IMR-90 (cell line): Measurements from ENCODE around the gene GTF2A1L. TPM values are rescaled to one million over a fixed set of nuclear protein-coding genes. Genes with fewer than 3 reads are reported as not detected.

Source experiments
- ATAC-seq: fragments of 200-7000 bp; cut with Tn5 transposase; 2 replicates; pipeline ENCODE4 v1.9.1; 2020; ENCODE audit warnings: low read depth, mild to moderate bottlenecking, moderate library complexity
- BruUV-seq: library from RNA; stranded (reverse); fragments of 400-500 nt; replicated peaks from 2 replicates; lab custom pipeline; 2021; lab: Mats Ljungman, UMichigan
- CTCF ChIA-PET: fragments of 300-600 bp; formaldehyde crosslinking; extraction: SDS; loops from one replicate; lab custom pipeline; 2021; ENCODE audit warnings: antibody characterized with exemption; lab: Yijun Ruan, JAX
- POLR2A ChIA-PET: fragments of 300-600 bp; sonication (Branson Sonifier 250); formaldehyde crosslinking; loops from one replicate; lab custom pipeline; 2022; ENCODE audit warnings: antibody characterized with exemption; ENCODE audit not compliant: unreplicated experiment; lab: Charles Lee
- DNase-seq: peaks from one replicate; pipeline ENCODE4 v3.0.0; 2013
- H2AFZ ChIP-seq: replicated peaks from 2 replicates; pipeline ENCODE3; 2013; ENCODE audit warnings: low read length, mild to moderate bottlenecking; ENCODE audit not compliant: poor library complexity
- H2AK5ac ChIP-seq: 2 replicates; pipeline ENCODE4 v1.6.1; 2013; ENCODE audit warnings: low read depth, low read length, inconsistent platforms
- H2AK9ac ChIP-seq: replicated peaks from 2 replicates; pipeline ENCODE3; 2013; ENCODE audit warnings: mild to moderate bottlenecking, low read depth, low read length, moderate library complexity; ENCODE audit not compliant: poor library complexity
- H2BK120ac ChIP-seq: 2 replicates; pipeline ENCODE4 v1.6.1; 2013; ENCODE audit warnings: low read depth, low read length, inconsistent platforms
- H2BK15ac ChIP-seq: 3 replicates; pipeline ENCODE4 v1.6.1; 2013; ENCODE audit warnings: low read depth, low read length, inconsistent platforms
- H2BK20ac ChIP-seq: 2 replicates; pipeline ENCODE4 v1.6.1; 2013; ENCODE audit warnings: low read depth, mild to moderate bottlenecking, inconsistent platforms, low read length, moderate library complexity
- H2BK5ac ChIP-seq: 2 replicates; pipeline ENCODE4 v1.6.1; 2013; ENCODE audit warnings: mild to moderate bottlenecking, low read depth, low read length, inconsistent platforms; ENCODE audit not compliant: poor library complexity, severe bottlenecking
- H3K14ac ChIP-seq: replicated peaks from 2 replicates; pipeline ENCODE4 v1.6.1; 2013; ENCODE audit warnings: low read depth, low read length, inconsistent platforms
- H3K18ac ChIP-seq: 2 replicates; pipeline ENCODE4 v1.6.1; 2013; ENCODE audit warnings: low read depth, low read length, control low read depth
- H3K23ac ChIP-seq: 2 replicates; pipeline ENCODE4 v1.6.1; 2013; ENCODE audit warnings: low read depth, low read length, inconsistent platforms
- H3K27ac ChIP-seq: 2 replicates; pipeline ENCODE4 v1.5.1; 2013; ENCODE audit warnings: mild to moderate bottlenecking, control low read depth, low read length; ENCODE audit not compliant: insufficient read depth
- H3K27me3 ChIP-seq: 2 replicates; pipeline ENCODE4 v1.6.1; 2013; ENCODE audit warnings: low read length; ENCODE audit not compliant: control insufficient read depth, insufficient read depth
- H3K36me3 ChIP-seq: 2 replicates; pipeline ENCODE4 v1.6.1; 2013; ENCODE audit warnings: low read length, mixed read lengths; ENCODE audit not compliant: control insufficient read depth, insufficient read depth
- H3K4ac ChIP-seq: 2 replicates; pipeline ENCODE4 v1.6.1; 2013; ENCODE audit warnings: low read depth, low read length, inconsistent platforms
- H3K4me1 ChIP-seq: 2 replicates; pipeline ENCODE4 v1.6.1; 2013; ENCODE audit warnings: low read length, mixed read lengths; ENCODE audit not compliant: control insufficient read depth, insufficient read depth
- H3K4me2 ChIP-seq: 2 replicates; pipeline ENCODE4 v1.6.1; 2013; ENCODE audit warnings: low read depth, mild to moderate bottlenecking, control low read depth, low read length, moderate library complexity
- H3K4me3 ChIP-seq: 2 replicates; pipeline ENCODE4 v1.5.1; 2013; ENCODE audit warnings: low read depth, mild to moderate bottlenecking, control low read depth, low read length, moderate library complexity; ENCODE audit not compliant: insufficient read depth
- H3K56ac ChIP-seq: 2 replicates; pipeline ENCODE4 v1.6.1; 2013; ENCODE audit warnings: low read length, inconsistent platforms; ENCODE audit not compliant: insufficient read depth; ENCODE audit errors: extremely low read depth
- H3K79me1 ChIP-seq, 2 experiments: 2 replicates each; pipeline ENCODE4 v1.6.1; 2013; ENCODE audit warnings: low read length in 2 of 2, inconsistent platforms in 1 of 2, low read depth in 1 of 2
- H3K9ac ChIP-seq: 2 replicates; pipeline ENCODE4 v1.6.1; 2013; ENCODE audit warnings: low read depth, low read length, control low read depth
- H3K9me1 ChIP-seq: 2 replicates; pipeline ENCODE4 v1.6.1; 2013; ENCODE audit warnings: low read length, inconsistent platforms; ENCODE audit not compliant: insufficient read depth
- H3K9me3 ChIP-seq: 2 replicates; pipeline ENCODE4 v1.6.1; 2013; ENCODE audit warnings: low read length; ENCODE audit not compliant: control insufficient read depth, insufficient read depth
- H4K20me1 ChIP-seq: 2 replicates; pipeline ENCODE4 v1.6.1; 2013; ENCODE audit warnings: low read length, inconsistent platforms; ENCODE audit not compliant: insufficient read depth
- H4K5ac ChIP-seq: 2 replicates; pipeline ENCODE4 v1.6.1; 2013; ENCODE audit warnings: mild to moderate bottlenecking, low read depth, low read length, control low read depth
- H4K8ac ChIP-seq, 2 experiments: 2 replicates each; pipeline ENCODE4 v1.6.1; 2013; ENCODE audit warnings: low read depth in 2 of 2, low read length in 2 of 2, control low read depth in 1 of 2, inconsistent platforms in 1 of 2
- H4K91ac ChIP-seq: 2 replicates; pipeline ENCODE4 v1.6.1; 2013; ENCODE audit warnings: low read depth, low read length, inconsistent platforms; ENCODE audit not compliant: insufficient read depth
- BHLHE40 ChIP-seq: fragments of 150-350 bp; IDR thresholded peaks from 2 replicates; pipeline ENCODE4 v1.6.1; 2016; ENCODE audit warnings: mild to moderate bottlenecking, low read depth, low read length
- CEBPB ChIP-seq: IDR thresholded peaks from 2 replicates; pipeline ENCODE4 v1.6.1; 2012; ENCODE audit warnings: low read depth, low read length, improper control_type of control experiment
- CHD1 ChIP-seq: IDR thresholded peaks from 2 replicates; pipeline ENCODE4 v1.6.1; 2012; ENCODE audit warnings: low read depth, low read length, improper control_type of control experiment
- ELK1 ChIP-seq: fragments of 150-350 bp; IDR thresholded peaks from 2 replicates; pipeline ENCODE4 v1.6.1; 2016; ENCODE audit warnings: low read depth, mild to moderate bottlenecking, low read length, moderate library complexity, borderline replicate concordance
- FOS ChIP-seq: fragments of 150-350 bp; IDR thresholded peaks from 2 replicates; pipeline ENCODE4 v1.6.1; 2016; ENCODE audit warnings: low read depth, low read length
- MAFK ChIP-seq: IDR thresholded peaks from 2 replicates; pipeline ENCODE4 v1.6.1; 2012; ENCODE audit warnings: low read depth, low read length, improper control_type of control experiment
- MXI1 ChIP-seq: IDR thresholded peaks from 2 replicates; pipeline ENCODE4 v1.6.1; 2012; ENCODE audit warnings: low read depth, mild to moderate bottlenecking, low read length, moderate library complexity, borderline replicate concordance
- POLR2A ChIP-seq: IDR thresholded peaks from 2 replicates; pipeline ENCODE4 v1.6.1; 2012; ENCODE audit warnings: mild to moderate bottlenecking, low read depth, low read length
- RAD21 ChIP-seq: IDR thresholded peaks from 2 replicates; pipeline ENCODE4 v1.6.1; 2012; ENCODE audit warnings: low read length, improper control_type of control experiment
- RCOR1 ChIP-seq: IDR thresholded peaks from 2 replicates; pipeline ENCODE4 v1.6.1; 2012; ENCODE audit warnings: mild to moderate bottlenecking, low read length, improper control_type of control experiment; ENCODE audit not compliant: insufficient replicate concordance
- RFX5 ChIP-seq: IDR thresholded peaks from 2 replicates; pipeline ENCODE4 v1.8.0; 2012; ENCODE audit warnings: low read depth, mild to moderate bottlenecking, low read length, moderate library complexity
- SMC3 ChIP-seq: fragments of 150-350 bp; IDR thresholded peaks from 2 replicates; pipeline ENCODE4 v1.6.1; 2016; ENCODE audit warnings: low read depth, mild to moderate bottlenecking, antibody characterized with exemption, low read length, moderate library complexity
- USF2 ChIP-seq: fragments of 150-350 bp; IDR thresholded peaks from 2 replicates; pipeline ENCODE4 v1.6.1; 2017; ENCODE audit warnings: mild to moderate bottlenecking, antibody characterized with exemption, low read length, low read depth
- WGBS, 2 experiments: methylation state at CpG; one replicate each; pipeline versions ENCODE4 v1.1.5 to v1.1.7; 2013; ENCODE audit warnings: missing lambda C conversion rate in 2 of 2; ENCODE audit not compliant: insufficient read length in 1 of 2; ENCODE audit errors: extremely low coverage in 2 of 2; 5-methylcytosine and 5-hydroxymethylcytosine counted together
- dilution Hi-C: fragments of 300-500 bp; cut with HindIII; formaldehyde crosslinking; loops from one replicate; pipeline ENCODE4 v1.14.3; 2018; ENCODE audit warnings: low sequenced_read_pairs; ENCODE audit not compliant: unreplicated experiment
- in situ Hi-C: fragments of 300-500 bp; cut with MboI; formaldehyde crosslinking; loops from 3 replicates; pipeline ENCODE4 v1.14.3; 2019; ENCODE audit warnings: low sequenced_read_pairs, inconsistent platforms, mixed read lengths
- intact Hi-C: fragments of 100-400 bp; cut with micrococcal nuclease; formaldehyde crosslinking; loops from 2 replicates; pipeline ENCODE4 v1.10.0; 2022
- polyA plus RNA-seq, 3 experiments: library from polyadenylated mRNA; depleted of rRNA; stranded (reverse); fragments of >200 nt; gene quantifications; 2 replicates each; pipeline ENCODE4 v1.2.3, GENCODE V29; 2012; ENCODE audit warnings: low replicate concordance in 1 of 3
- total RNA-seq: library from RNA; depleted of rRNA; stranded (reverse); fragments of >200 nt; gene quantifications from 2 replicates; pipeline ENCODE4 v1.2.3, GENCODE V29; 2012
- TF ChIP-seq, protein P1 (sequence below): conservative IDR thresholded peaks from 2 replicates; pipeline ENCODE4 v1.5.1; 2012; ENCODE audit warnings: mild to moderate bottlenecking, low read depth, low read length, improper control_type of control experiment

Gene GTF2A1L
- total and polyA plus RNA-seq, 2 of the 4 experiments (the other 2 are of a cell fraction): not detected

GRCh38 chr2:48600204-48600813 is 17.3 kb upstream of the GTF2A1L start:
- no peaks in the 10 kb centered on the region for H3K79me1 ChIP-seq
- H3K9ac ChIP-seq: peak overlapping the region; percentile 78; the same call in 1 of the 2 replicates
- no peak overlapping the region for H3K56ac ChIP-seq
- ChIA-PET POLR2A (interaction anchor here (0.5 kb wide), 1 partner anchor 1436 kb away, joined by 11 read pairs; no protein-coding TSS in a partner anchor), CTCF (interaction anchor here (1.4 kb wide), 2 partner anchors 128 to 1802 kb away, joined by 3 to 4 read pairs; no protein-coding TSS in a partner anchor)
- no peak overlapping the region for H3K4me2 ChIP-seq
- peak overlapping the region; percentile 52; the same call in 1 of the 2 replicates for H2BK20ac ChIP-seq
- H3K4ac ChIP-seq: peak overlapping the region; percentile 47; the same call in 1 of the 2 replicates
- no peaks in the 10 kb centered on the region for H3K9me3 ChIP-seq
- no peak overlapping the region for H2BK15ac ChIP-seq
- peak overlapping the region; percentile 66 for H3K27ac ChIP-seq
- H4K91ac ChIP-seq: 0 out of 2 replicates have a peak overlapping the region, but pooled peaks have one; percentile 58
- no TSS peak for BruUV-seq
- peak; percentile 86 for ATAC-seq
- intact Hi-C loops: loop anchor here (1.0 to 5.0 kb wide), 10 partner anchors 92 to 1892 kb away; no protein-coding TSS in a partner anchor
- peak overlapping the region; percentile 83 for H2BK5ac ChIP-seq
- no peak overlapping the region for H3K4me3 ChIP-seq
- peak overlapping the region; percentile 68; the same call in 1 of the 2 replicates for H2BK120ac ChIP-seq
- dilution Hi-C loops: no loop called here
- 0 out of 2 replicates have a peak overlapping the region, but pooled peaks have one; percentile 50 for H3K14ac ChIP-seq
- in situ Hi-C loops: loop anchor here (5.0 to 10.0 kb wide), 2 partner anchors 344 to 1892 kb away; no protein-coding TSS in a partner anchor
- 0 out of 4 replicates have a peak overlapping the region, but pooled peaks of 1 of the 2 experiments have one; percentile 52 for H4K8ac ChIP-seq
- H3K18ac ChIP-seq: no peak overlapping the region
- no peaks in the 10 kb centered on the region for H4K20me1 ChIP-seq
- 0% methylated on average over 1 of the region's 4 CpGs; no CpG with 5 or more reads in 1 of the 2 experiments for WGBS, 2 experiments
- H2AK9ac ChIP-seq: no peak overlapping the region
- no peaks in the 10 kb centered on the region for H3K27me3 ChIP-seq
- peak; percentile 67 for DNase-seq
- H3K36me3 ChIP-seq: peaks cover 3% of the 10 kb centered on the region; the same call in 1 of the 2 replicates
- H3K23ac ChIP-seq: no peak overlapping the region
- 0 out of 2 replicates have a peak overlapping the region, but pooled peaks have one; percentile 75 for H2AK5ac ChIP-seq
- no peak overlapping the region for H4K5ac ChIP-seq
- peaks cover 7% of the 10 kb centered on the region for H3K4me1 ChIP-seq
- H2AFZ ChIP-seq: peak overlapping the region; percentile 77
- H3K9me1 ChIP-seq: no peaks in the 10 kb centered on the region
- TF ChIP-seq MXI1: no peak
- no peak for TF ChIP-seq MAFK
- TF ChIP-seq FOS: no peak
- peak; percentile 94 for TF ChIP-seq RAD21
- TF ChIP-seq BHLHE40: no peak
- no peak for TF ChIP-seq CHD1
- no peak for TF ChIP-seq RFX5
- TF ChIP-seq, protein P1, sequence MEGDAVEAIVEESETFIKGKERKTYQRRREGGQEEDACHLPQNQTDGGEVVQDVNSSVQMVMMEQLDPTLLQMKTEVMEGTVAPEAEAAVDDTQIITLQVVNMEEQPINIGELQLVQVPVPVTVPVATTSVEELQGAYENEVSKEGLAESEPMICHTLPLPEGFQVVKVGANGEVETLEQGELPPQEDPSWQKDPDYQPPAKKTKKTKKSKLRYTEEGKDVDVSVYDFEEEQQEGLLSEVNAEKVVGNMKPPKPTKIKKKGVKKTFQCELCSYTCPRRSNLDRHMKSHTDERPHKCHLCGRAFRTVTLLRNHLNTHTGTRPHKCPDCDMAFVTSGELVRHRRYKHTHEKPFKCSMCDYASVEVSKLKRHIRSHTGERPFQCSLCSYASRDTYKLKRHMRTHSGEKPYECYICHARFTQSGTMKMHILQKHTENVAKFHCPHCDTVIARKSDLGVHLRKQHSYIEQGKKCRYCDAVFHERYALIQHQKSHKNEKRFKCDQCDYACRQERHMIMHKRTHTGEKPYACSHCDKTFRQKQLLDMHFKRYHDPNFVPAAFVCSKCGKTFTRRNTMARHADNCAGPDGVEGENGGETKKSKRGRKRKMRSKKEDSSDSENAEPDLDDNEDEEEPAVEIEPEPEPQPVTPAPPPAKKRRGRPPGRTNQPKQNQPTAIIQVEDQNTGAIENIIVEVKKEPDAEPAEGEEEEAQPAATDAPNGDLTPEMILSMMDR: peak; percentile 85
- no peak for TF ChIP-seq USF2
- TF ChIP-seq CEBPB: no peak
- TF ChIP-seq SMC3: peak; percentile 84
- TF ChIP-seq POLR2A: no peak
- no peak for TF ChIP-seq RCOR1
- TF ChIP-seq ELK1: no peak
